GM21528 (cell line): ENCODE results near the gene PRKN.

Experiments
- ATAC-seq: cut with Tn5 transposase; IDR thresholded peaks from one replicate; pipeline ENCODE4 v1.9.1; 2021; ENCODE audit warnings: mild to moderate bottlenecking, moderate library complexity; ENCODE audit not compliant: unreplicated experiment, low FRiP score

Gene PRKN

GRCh38 chr6:161299726-161300125 is 1427.8 kb downstream of the PRKN start:
- no peak for ATAC-seq
